SU-DHL-6 (cell line): ENCODE results near the gene PHACTR1.

Experiments
- H2AFZ ChIP-seq: fragments of 200-600 bp; sonication (generic); 2 replicates; pipeline ENCODE4 v1.6.1; 2014; ENCODE audit warnings: low read depth, mild to moderate bottlenecking, moderate library complexity, mixed read lengths, antibody characterized with exemption, low read length; ENCODE audit not compliant: severe bottlenecking
- H3F3A ChIP-seq: fragments of 200-600 bp; shearing (Covaris generic); 2 replicates; pipeline ENCODE4 v1.6.0; 2016; ENCODE audit warnings: antibody characterized with exemption, mild to moderate bottlenecking; ENCODE audit not compliant: insufficient read depth
- H3K27ac ChIP-seq: fragments of 200-600 bp; sonication (generic); 2 replicates; pipeline ENCODE4 v1.5.1; 2016; ENCODE audit warnings: low read depth, mild to moderate bottlenecking, low read length, moderate library complexity, mixed read lengths
- H3K27me3 ChIP-seq: fragments of 200-600 bp; sonication (generic), shearing (Covaris generic); 2 replicates; pipeline ENCODE4 v1.6.0; 2014; ENCODE audit warnings: mild to moderate bottlenecking, low read length
- H3K36me3 ChIP-seq: fragments of 200-600 bp; sonication (generic); 2 replicates; pipeline ENCODE4 v1.6.1; 2014; ENCODE audit warnings: mild to moderate bottlenecking, low read length, mixed read lengths
- H3K4me2 ChIP-seq: fragments of 300-600, 200-600 bp; shearing (Covaris generic), sonication (generic); 2 replicates; pipeline ENCODE4 v1.6.0; 2014; ENCODE audit warnings: low read length, low read depth, mild to moderate bottlenecking; ENCODE audit not compliant: poor library complexity, severe bottlenecking
- H3K4me3 ChIP-seq: fragments of 200-600 bp; sonication (generic); 2 replicates; pipeline ENCODE4 v1.5.1; 2014; ENCODE audit warnings: antibody characterized with exemption, low read length, mild to moderate bottlenecking, mixed read lengths; ENCODE audit not compliant: insufficient read depth, poor library complexity, severe bottlenecking
- H3K79me2 ChIP-seq: fragments of 200-600 bp; sonication (generic); 2 replicates; pipeline ENCODE4 v1.6.1; 2014; ENCODE audit warnings: mild to moderate bottlenecking, low read length, moderate library complexity; ENCODE audit not compliant: insufficient read depth
- H3K9ac ChIP-seq: fragments of 200-600 bp; sonication (generic); 2 replicates; pipeline ENCODE4 v1.7.0; 2014; ENCODE audit warnings: mild to moderate bottlenecking, low read length
- H3K9me2 ChIP-seq: fragments of 200-600 bp; sonication (generic); replicated peaks from 2 replicates; pipeline ENCODE4 v1.6.1; 2014; ENCODE audit warnings: low read length; ENCODE audit not compliant: insufficient read depth
- H3K9me3 ChIP-seq: fragments of 200-600 bp; sonication (generic); 2 replicates; pipeline ENCODE4 v1.6.1; 2014; ENCODE audit warnings: low read length, mixed read lengths; ENCODE audit not compliant: insufficient read depth
- H4K20me1 ChIP-seq: fragments of 200-600 bp; sonication (generic); 2 replicates; pipeline ENCODE4 v1.6.1; 2014; ENCODE audit warnings: low read depth, mild to moderate bottlenecking, antibody characterized with exemption, low read length, moderate library complexity, mixed read lengths
- CTCF ChIP-seq: fragments of 200-600 bp; sonication (generic); IDR thresholded peaks from one replicate; pipeline ENCODE4 v1.5.1; 2017; ENCODE audit warnings: antibody characterized with exemption, mild to moderate bottlenecking, low read length, moderate library complexity; ENCODE audit not compliant: insufficient read depth, poor library complexity, severe bottlenecking
- EZH2phosphoT487 ChIP-seq: fragments of 200-600 bp; sonication (generic), shearing (Covaris generic); conservative IDR thresholded peaks from 2 replicates; pipeline ENCODE4 v1.6.1; 2018; ENCODE audit warnings: mild to moderate bottlenecking, antibody characterized with exemption, low read length, moderate library complexity, mixed read lengths

Gene PHACTR1

DNA sequence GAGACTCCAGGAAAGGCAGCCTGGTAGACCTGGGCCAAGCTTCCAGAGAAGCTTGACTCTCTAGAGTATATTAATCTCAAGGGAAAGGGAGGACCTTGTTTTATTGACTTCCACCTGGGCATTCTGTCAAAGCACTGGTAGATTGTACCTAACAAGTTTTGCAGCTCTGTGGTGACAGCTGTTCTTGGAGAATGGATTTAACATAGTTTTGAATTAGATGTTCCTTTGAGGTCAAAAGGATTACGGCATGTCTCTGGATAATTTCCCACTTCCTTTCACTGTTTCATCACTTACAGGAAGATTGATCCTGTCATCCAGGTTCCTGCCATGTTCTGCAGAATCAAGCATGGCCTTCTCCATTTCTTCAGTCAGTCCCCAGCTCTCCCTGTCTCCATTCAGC, 246.0 kb downstream of the PHACTR1 start:
- Histone ChIP-seq H2AFZ (no peak overlapping the region), H3K79me2 (no peaks in the 10 kb centered on the region), H3K27me3 (no peaks in the 10 kb centered on the region), H3K4me2 (no peak overlapping the region), H3K9me2 (no peaks in the 10 kb centered on the region), H3K27ac (no peak overlapping the region), H3K9me3 (no peaks in the 10 kb centered on the region), H4K20me1 (no peaks in the 10 kb centered on the region), H3F3A (no peaks in the 10 kb centered on the region), H3K4me3 (no peak overlapping the region), H3K9ac (no peak overlapping the region), H3K36me3 (no peaks in the 10 kb centered on the region)
- TF ChIP-seq EZH2phosphoT487 (no peak), CTCF (no peak)

- Histone ChIP-seq H3K9ac (no peak overlapping the region), H3F3A (no peaks in the 10 kb centered on the region), H2AFZ (no peak overlapping the region), H3K27me3 (no peaks in the 10 kb centered on the region), H3K27ac (no peak overlapping the region), H3K4me3 (no peak overlapping the region), H3K9me2 (no peaks in the 10 kb centered on the region), H3K4me2 (no peak overlapping the region), H4K20me1 (no peaks in the 10 kb centered on the region), H3K9me3 (no peaks in the 10 kb centered on the region), H3K79me2 (no peaks in the 10 kb centered on the region), H3K36me3 (no peaks in the 10 kb centered on the region)
- TF ChIP-seq EZH2phosphoT487 (no peak), CTCF (no peak)
These were observed 246.4 kb downstream of the PHACTR1 start for GRCh38 chr6:12962987-12963386.

DNA sequence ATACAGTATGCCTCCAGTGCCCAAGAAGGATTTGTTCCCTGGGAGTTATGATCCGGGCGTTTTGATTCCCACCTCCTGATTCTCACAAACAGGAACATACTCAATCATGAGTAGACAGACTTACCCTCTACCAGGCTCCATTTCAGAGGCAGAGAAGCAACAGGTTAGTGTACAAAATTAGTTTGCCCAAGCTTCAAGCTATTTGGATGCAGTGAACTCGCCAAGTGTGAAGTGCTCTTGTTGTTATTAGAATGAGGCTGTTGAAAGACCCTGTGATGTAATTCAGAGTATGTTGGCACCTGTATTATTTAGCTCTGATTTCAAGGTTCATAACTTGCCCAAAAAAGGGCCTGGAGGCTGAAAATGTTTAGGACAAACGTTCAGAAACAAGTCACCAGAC, 247.0 kb downstream of the PHACTR1 start:
- H3K4me3 ChIP-seq = no peak overlapping the region
- no peaks in the 10 kb centered on the region for H4K20me1 ChIP-seq
- no peak overlapping the region for H3K4me2 ChIP-seq
- TF ChIP-seq EZH2phosphoT487 = no peak
- TF ChIP-seq CTCF = no peak
- no peak overlapping the region for H3K9ac ChIP-seq
- H3K9me3 ChIP-seq = no peaks in the 10 kb centered on the region
- no peaks in the 10 kb centered on the region for H3K79me2 ChIP-seq
- no peaks in the 10 kb centered on the region for H3K9me2 ChIP-seq
- H3K27ac ChIP-seq = no peak overlapping the region
- no peaks in the 10 kb centered on the region for H3K27me3 ChIP-seq
- H2AFZ ChIP-seq = no peak overlapping the region
- H3K36me3 ChIP-seq = no peaks in the 10 kb centered on the region
- no peaks in the 10 kb centered on the region for H3F3A ChIP-seq

DNA sequence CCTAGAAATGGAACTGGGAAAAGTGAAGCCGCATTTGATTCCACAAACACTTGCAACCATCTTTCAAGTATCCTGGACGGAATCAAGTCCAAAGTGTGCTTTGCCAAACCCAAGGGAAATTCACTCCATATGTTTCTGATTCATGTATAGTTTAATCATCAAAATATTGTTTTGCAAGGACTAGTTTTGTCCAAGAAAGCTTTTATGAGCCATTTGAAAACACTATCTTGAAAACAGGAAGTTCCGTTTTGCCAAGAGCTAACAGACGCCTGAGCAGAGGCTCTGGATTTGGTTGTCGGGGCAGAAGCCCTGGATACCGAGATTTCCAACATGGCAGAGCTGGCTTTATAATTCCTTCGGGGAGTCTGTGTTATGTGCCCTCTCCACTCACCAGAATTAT, 251.1 kb downstream of the PHACTR1 start:
- H3K27me3 ChIP-seq = no peaks in the 10 kb centered on the region
- H2AFZ ChIP-seq = no peak overlapping the region
- H3K4me2 ChIP-seq = no peak overlapping the region
- no peaks in the 10 kb centered on the region for H3K9me3 ChIP-seq
- no peak overlapping the region for H3K4me3 ChIP-seq
- H3K36me3 ChIP-seq = no peaks in the 10 kb centered on the region
- H3F3A ChIP-seq = no peaks in the 10 kb centered on the region
- no peaks in the 10 kb centered on the region for H3K79me2 ChIP-seq
- TF ChIP-seq EZH2phosphoT487 (no peak), CTCF (no peak)
- no peak overlapping the region for H3K27ac ChIP-seq
- H3K9me2 ChIP-seq = no peaks in the 10 kb centered on the region
- H4K20me1 ChIP-seq = no peaks in the 10 kb centered on the region
- H3K9ac ChIP-seq = no peak overlapping the region
